ENCODE results near the gene WDR89. TPM values are rescaled to one million over a fixed set of nuclear protein-coding genes. Genes with fewer than 3 reads are reported as not detected.
A peak's percentile ranks its signal among the peaks of the same experiment; 100 is the strongest.

WDR89 gene
- total RNA-seq, 4 donors from 2014 or later = 3.5 to 7.4 (median 5.8) TPM

DNA sequence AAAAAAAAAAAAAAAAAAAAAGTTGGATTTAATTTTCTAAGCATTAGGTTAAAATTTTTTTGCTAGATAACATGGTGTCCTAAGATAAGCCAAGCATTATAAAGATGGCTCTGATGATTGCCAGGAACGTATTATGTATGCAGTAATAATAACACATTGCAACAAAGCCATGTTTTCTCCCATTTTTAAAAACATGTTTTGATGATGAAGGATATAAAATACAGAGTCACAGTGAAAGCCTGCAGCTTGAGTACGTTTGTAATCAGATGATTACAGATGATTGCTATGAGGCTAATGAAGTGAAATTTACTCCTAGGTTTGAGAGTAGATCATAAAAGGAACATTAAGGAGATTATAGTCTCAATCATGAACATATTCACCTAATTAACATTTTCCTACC lies 13.3 kb upstream of the WDR89 start:
- no peaks in the 10 kb centered on the region for H3K4me1 ChIP-seq
- H3K9me3 ChIP-seq = no peaks in the 10 kb centered on the region
- 83 to 92% methylated on average over 2 of the region's 2 CpGs for WGBS, 2 donors
- TF ChIP-seq, protein P1, sequence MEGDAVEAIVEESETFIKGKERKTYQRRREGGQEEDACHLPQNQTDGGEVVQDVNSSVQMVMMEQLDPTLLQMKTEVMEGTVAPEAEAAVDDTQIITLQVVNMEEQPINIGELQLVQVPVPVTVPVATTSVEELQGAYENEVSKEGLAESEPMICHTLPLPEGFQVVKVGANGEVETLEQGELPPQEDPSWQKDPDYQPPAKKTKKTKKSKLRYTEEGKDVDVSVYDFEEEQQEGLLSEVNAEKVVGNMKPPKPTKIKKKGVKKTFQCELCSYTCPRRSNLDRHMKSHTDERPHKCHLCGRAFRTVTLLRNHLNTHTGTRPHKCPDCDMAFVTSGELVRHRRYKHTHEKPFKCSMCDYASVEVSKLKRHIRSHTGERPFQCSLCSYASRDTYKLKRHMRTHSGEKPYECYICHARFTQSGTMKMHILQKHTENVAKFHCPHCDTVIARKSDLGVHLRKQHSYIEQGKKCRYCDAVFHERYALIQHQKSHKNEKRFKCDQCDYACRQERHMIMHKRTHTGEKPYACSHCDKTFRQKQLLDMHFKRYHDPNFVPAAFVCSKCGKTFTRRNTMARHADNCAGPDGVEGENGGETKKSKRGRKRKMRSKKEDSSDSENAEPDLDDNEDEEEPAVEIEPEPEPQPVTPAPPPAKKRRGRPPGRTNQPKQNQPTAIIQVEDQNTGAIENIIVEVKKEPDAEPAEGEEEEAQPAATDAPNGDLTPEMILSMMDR (IDR thresholded peaks at IDR 0.05) = no peak
- no peak for TF ChIP-seq POLR2A (IDR thresholded peaks at IDR 0.05)
- peaks cover 0 to 6% (median 0%) of the 10 kb centered on the region in 3 donors for H3K36me3 ChIP-seq
- intact Hi-C loops (cut with DNase I) = no loop called here
- no peaks in the 10 kb centered on the region for H3K27me3 ChIP-seq
- H3K4me3 ChIP-seq = no peak overlapping the region
- DNase-seq = no peak
- H3K27ac ChIP-seq = no peak overlapping the region

- TF ChIP-seq, protein P1 (IDR thresholded peaks at IDR 0.05) = no peak
- TF ChIP-seq POLR2A (IDR thresholded peaks at IDR 0.05) = no peak
- Histone ChIP-seq H3K27me3 (no peaks in the 10 kb centered on the region), H3K4me3 (no peak overlapping the region), H3K36me3 (peaks cover 0 to 6% (median 0%) of the 10 kb centered on the region in 3 donors), H3K9me3 (no peaks in the 10 kb centered on the region), H3K27ac (no peak overlapping the region), H3K4me1 (no peaks in the 10 kb centered on the region)
- DNase-seq = no peak
- intact Hi-C loops (cut with DNase I) = no loop called here
- 85 to 93% methylated on average over 1 to 2 of the region's 2 CpGs for WGBS, 2 donors
Measured at GRCh38 chr14:63654346-63654745, 12.7 kb upstream of the WDR89 start.

DNA sequence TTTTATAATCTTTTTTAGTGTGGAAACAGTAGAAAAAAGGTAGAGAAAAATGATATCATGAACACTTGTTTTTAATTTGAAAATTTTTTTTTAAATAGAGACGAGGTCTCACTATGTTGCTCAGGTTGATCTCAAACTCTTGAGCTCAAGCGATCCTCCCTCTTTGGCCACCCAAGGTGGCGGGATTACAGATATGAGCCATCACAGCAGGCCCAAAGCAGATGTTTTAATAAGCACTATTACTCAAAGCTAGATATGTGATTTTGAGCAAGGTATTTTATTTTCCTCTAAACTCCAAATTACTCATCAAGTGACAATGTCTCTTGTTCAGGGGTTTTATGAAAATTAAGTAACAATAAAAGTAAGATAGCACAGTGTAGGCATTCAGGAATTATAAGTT lies 10.7 kb upstream of the WDR89 start:
- Histone ChIP-seq H3K27ac (no peak overlapping the region), H3K27me3 (no peaks in the 10 kb centered on the region), H3K9me3 (no peaks in the 10 kb centered on the region), H3K36me3 (no peaks in the 10 kb centered on the region), H3K4me3 (no peak overlapping the region), H3K4me1 (no peaks in the 10 kb centered on the region)
- DNase-seq = no peak
- intact Hi-C loops (cut with DNase I) = no loop called here
- TF ChIP-seq POLR2A (IDR thresholded peaks at IDR 0.05) = no peak
- TF ChIP-seq, protein P1 (IDR thresholded peaks at IDR 0.05) = no peak
- 89 to 97% methylated on average over 3 of the region's 3 CpGs for WGBS, 2 donors

DNA sequence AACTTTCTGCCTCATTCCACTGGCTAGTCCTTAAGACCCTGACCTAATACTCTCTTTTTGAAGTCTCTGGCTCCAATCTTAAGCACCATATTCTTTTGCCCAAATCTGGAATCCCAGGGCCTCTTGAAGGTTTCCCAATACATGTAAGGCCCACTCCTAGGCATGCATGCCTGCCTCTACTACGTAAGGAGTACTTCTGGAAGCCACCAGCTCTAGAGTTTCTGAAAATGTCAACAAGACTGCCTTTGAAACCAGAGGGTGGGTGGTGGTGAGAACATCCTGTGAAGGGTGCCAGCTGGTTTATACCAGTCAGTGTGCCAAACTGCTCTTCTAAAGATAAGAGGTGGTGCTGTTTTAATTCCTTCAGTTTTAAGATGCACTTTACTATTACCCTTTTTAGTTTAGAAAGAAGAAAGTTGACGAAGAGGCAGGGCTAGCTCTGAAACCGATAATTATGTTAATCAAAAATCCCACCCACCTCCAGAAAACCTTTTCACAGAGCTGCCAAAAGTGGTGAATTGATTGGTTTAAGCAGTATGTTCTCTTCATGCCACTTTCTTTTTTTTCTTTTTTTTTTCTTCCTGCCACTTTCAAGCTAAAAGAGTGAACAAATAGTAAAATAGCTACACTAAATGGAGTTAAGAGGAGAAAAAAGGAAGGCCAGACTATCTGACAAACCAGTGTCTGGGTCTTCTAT lies 8.7 kb upstream of the WDR89 start:
- intact Hi-C loops (cut with DNase I) = no loop called here
- Histone ChIP-seq H3K4me1 (no peaks in the 10 kb centered on the region), H3K36me3 (no peaks in the 10 kb centered on the region), H3K9me3 (no peaks in the 10 kb centered on the region), H3K27me3 (no peaks in the 10 kb centered on the region), H3K27ac (no peak overlapping the region), H3K4me3 (no peak overlapping the region)
- 81 to 92% methylated on average over 3 of the region's 3 CpGs for WGBS, 2 donors
- TF ChIP-seq, protein P1 (IDR thresholded peaks at IDR 0.05) = no peak
- peak in 1 of 4 donors; percentile 16 for TF ChIP-seq POLR2A (IDR thresholded peaks at IDR 0.05)
- DNase-seq = no peak

DNA sequence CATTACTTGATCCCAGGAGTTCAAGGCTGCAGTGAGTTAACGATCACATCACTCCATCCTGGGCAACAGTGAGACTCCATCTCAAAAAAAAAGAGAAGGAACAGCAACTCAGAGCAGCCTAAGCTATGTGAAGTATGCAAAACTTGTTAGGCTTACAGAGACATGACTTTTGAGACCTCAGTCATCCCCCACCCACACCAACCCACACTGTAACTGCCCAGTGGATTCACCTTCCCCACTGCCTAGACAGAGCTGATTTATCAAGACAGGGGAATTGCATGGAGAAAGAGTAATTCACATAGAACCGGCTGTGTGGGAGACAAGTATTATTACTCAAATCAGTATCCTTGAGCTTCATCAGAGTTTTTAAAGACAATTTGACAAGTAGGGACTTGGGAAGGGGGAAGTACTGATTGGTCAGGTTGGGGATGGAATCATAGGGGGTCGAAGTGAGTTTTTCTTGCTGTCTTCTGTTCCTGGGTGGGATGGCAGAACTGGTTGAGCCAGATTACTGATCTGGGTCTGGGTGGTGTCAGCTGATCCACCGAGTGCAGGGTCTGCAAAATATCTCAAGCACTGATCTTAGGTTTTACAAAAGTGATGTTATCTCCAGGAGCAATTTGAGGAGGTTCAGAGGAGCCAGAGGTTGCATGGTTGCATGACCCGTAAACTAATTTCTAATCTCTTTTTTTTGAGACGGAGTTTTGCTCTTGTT lies 6.2 kb upstream of the WDR89 start:
- Histone ChIP-seq H3K27ac (no peak overlapping the region), H3K27me3 (no peaks in the 10 kb centered on the region), H3K4me3 (no peak overlapping the region), H3K36me3 (no peaks in the 10 kb centered on the region), H3K4me1 (peaks cover 0 to 6% (median 3%) of the 10 kb centered on the region in 3 donors), H3K9me3 (no peaks in the 10 kb centered on the region)
- 67 to 71% methylated on average over 6 of the region's 6 CpGs for WGBS, 2 donors
- no peak for TF ChIP-seq POLR2A (IDR thresholded peaks at IDR 0.05)
- TF ChIP-seq, protein P1 (IDR thresholded peaks at IDR 0.05) = no peak
- intact Hi-C loops (cut with DNase I) = no loop called here
- DNase-seq = no peak
